Measurements from ENCODE around the gene DPM3. TPM values are rescaled to one million over a fixed set of nuclear protein-coding genes. Genes with fewer than 3 reads are reported as not detected.

The DPM3 gene
- total RNA-seq, 6 experiments from 2014 or later = 66.2 to 110 (median 86.2) TPM

- peaks cover 10% of the 10 kb centered on the region for H3K27me3 Mint-ChIP-seq (ENCODE audit: insufficient read depth)
- peak; percentile 21 for DNase-seq
- H3K4me1 Mint-ChIP-seq (ENCODE audit: low read depth) = peaks cover 15% of the 10 kb centered on the region
- no peak overlapping the region; the same call in 1 of the 2 replicates for H3K4me3 Mint-ChIP-seq
- H3K27ac Mint-ChIP-seq = no peak overlapping the region
- no peaks in the 10 kb centered on the region for H3K36me3 Mint-ChIP-seq (ENCODE audit: low read depth)
- TF ChIP-seq, protein P1, sequence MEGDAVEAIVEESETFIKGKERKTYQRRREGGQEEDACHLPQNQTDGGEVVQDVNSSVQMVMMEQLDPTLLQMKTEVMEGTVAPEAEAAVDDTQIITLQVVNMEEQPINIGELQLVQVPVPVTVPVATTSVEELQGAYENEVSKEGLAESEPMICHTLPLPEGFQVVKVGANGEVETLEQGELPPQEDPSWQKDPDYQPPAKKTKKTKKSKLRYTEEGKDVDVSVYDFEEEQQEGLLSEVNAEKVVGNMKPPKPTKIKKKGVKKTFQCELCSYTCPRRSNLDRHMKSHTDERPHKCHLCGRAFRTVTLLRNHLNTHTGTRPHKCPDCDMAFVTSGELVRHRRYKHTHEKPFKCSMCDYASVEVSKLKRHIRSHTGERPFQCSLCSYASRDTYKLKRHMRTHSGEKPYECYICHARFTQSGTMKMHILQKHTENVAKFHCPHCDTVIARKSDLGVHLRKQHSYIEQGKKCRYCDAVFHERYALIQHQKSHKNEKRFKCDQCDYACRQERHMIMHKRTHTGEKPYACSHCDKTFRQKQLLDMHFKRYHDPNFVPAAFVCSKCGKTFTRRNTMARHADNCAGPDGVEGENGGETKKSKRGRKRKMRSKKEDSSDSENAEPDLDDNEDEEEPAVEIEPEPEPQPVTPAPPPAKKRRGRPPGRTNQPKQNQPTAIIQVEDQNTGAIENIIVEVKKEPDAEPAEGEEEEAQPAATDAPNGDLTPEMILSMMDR (IDR thresholded peaks at IDR 0.05) = peak; percentile 100
- no peaks in the 10 kb centered on the region for H3K9me3 Mint-ChIP-seq
Measured at GRCh38 chr1:155091071-155092051, 49.0 kb downstream of the DPM3 start.

Other genes starting within 250 kb of the DPM3 start
- 10 to 100 TPM; 29.1 to 33.4 (median 32.5) TPM for gene PMVK, start 203.8 kb downstream of the DPM3 start, total RNA-seq (2021; fragmentation: NEBNext Ultra II Directional; extraction: Animal tissue kit (Norgen Biotek cat#: 25700))
- gene PBXIP1, start 184.4 kb downstream of the DPM3 start, total RNA-seq (2021; fragmentation: NEBNext Ultra II Directional; extraction: Animal tissue kit (Norgen Biotek cat#: 25700)) = 10 to 100 TPM; 26.4 to 42.5 (median 28.1) TPM
- 10 to 100 TPM; 19.9 to 23.7 (median 21.3) TPM for gene PYGO2, start 178.7 kb downstream of the DPM3 start, total RNA-seq (2021; fragmentation: NEBNext Ultra II Directional; extraction: Animal tissue kit (Norgen Biotek cat#: 25700))
- gene SHC1, start 169.8 kb downstream of the DPM3 start, total RNA-seq (2021; fragmentation: NEBNext Ultra II Directional; extraction: Animal tissue kit (Norgen Biotek cat#: 25700)) = 100 to 1,000 TPM; 371 to 461 (median 401) TPM
- gene CKS1B, start 165.8 kb downstream of the DPM3 start, total RNA-seq (2021; fragmentation: NEBNext Ultra II Directional; extraction: Animal tissue kit (Norgen Biotek cat#: 25700)) = 100 to 1,000 TPM in 3 of 6 experiments, 10 to 100 TPM in 3; 52.7 to 111 (median 98.8) TPM
- 10 to 100 TPM; 25.1 to 35.3 (median 29.6) TPM for gene FLAD1, start 157.2 kb downstream of the DPM3 start, total RNA-seq (2021; fragmentation: NEBNext Ultra II Directional; extraction: Animal tissue kit (Norgen Biotek cat#: 25700))
- gene LENEP, start 146.9 kb downstream of the DPM3 start, total RNA-seq (2021; fragmentation: NEBNext Ultra II Directional; extraction: Animal tissue kit (Norgen Biotek cat#: 25700)) = under 1 TPM in 1 of 6 experiments, not detected in 5; 0.46 TPM
- gene ZBTB7B, start 137.7 kb downstream of the DPM3 start, total RNA-seq (2021; fragmentation: NEBNext Ultra II Directional; extraction: Animal tissue kit (Norgen Biotek cat#: 25700)) = 10 to 100 TPM; 31.1 to 37.1 (median 34.1) TPM
- under 1 TPM in 2 of 6 experiments, not detected in 4; 0.08 to 0.14 TPM for gene DCST2, start 106.8 kb downstream of the DPM3 start, total RNA-seq (2021; fragmentation: NEBNext Ultra II Directional; extraction: Animal tissue kit (Norgen Biotek cat#: 25700))
- not detected for gene DCST1, start 106.7 kb downstream of the DPM3 start, total RNA-seq (2021; fragmentation: NEBNext Ultra II Directional; extraction: Animal tissue kit (Norgen Biotek cat#: 25700))
- 10 to 100 TPM; 51.1 to 66.9 (median 63.7) TPM for gene ADAM15, start 89.2 kb downstream of the DPM3 start, total RNA-seq (2021; fragmentation: NEBNext Ultra II Directional; extraction: Animal tissue kit (Norgen Biotek cat#: 25700))
- 1 to 10 TPM; 3.6 to 5.6 (median 4.8) TPM for gene EFNA4, start 76.8 kb downstream of the DPM3 start, total RNA-seq (2021; fragmentation: NEBNext Ultra II Directional; extraction: Animal tissue kit (Norgen Biotek cat#: 25700))
- gene EFNA3, start 61.7 kb downstream of the DPM3 start, total RNA-seq (2021; fragmentation: NEBNext Ultra II Directional; extraction: Animal tissue kit (Norgen Biotek cat#: 25700)) = under 1 TPM; 0.25 to 0.87 (median 0.55) TPM
- under 1 TPM in 1 of 6 experiments, not detected in 5; 0.19 TPM for gene EFNA1, start 12.7 kb downstream of the DPM3 start, total RNA-seq (2021; fragmentation: NEBNext Ultra II Directional; extraction: Animal tissue kit (Norgen Biotek cat#: 25700))
- 10 to 100 TPM; 23.5 to 36.4 (median 29.5) TPM for gene SLC50A1, start 4.7 kb downstream of the DPM3 start, total RNA-seq (2021; fragmentation: NEBNext Ultra II Directional; extraction: Animal tissue kit (Norgen Biotek cat#: 25700))
- gene KRTCAP2, start 32.8 kb upstream of the DPM3 start, total RNA-seq (2021; fragmentation: NEBNext Ultra II Directional; extraction: Animal tissue kit (Norgen Biotek cat#: 25700)) = 100 to 1,000 TPM; 231 to 351 (median 285) TPM
- gene TRIM46, start 33.3 kb upstream of the DPM3 start, total RNA-seq (2021; fragmentation: NEBNext Ultra II Directional; extraction: Animal tissue kit (Norgen Biotek cat#: 25700)) = 1 to 10 TPM; 5.1 to 7.1 (median 6.1) TPM
- gene THBS3, start 67.4 kb upstream of the DPM3 start, total RNA-seq (2021; fragmentation: NEBNext Ultra II Directional; extraction: Animal tissue kit (Norgen Biotek cat#: 25700)) = 10 to 100 TPM; 13.9 to 20.3 (median 16.9) TPM
- 10 to 100 TPM; 49.8 to 55.4 (median 51.5) TPM for gene MTX1, start 68.2 kb upstream of the DPM3 start, total RNA-seq (2021; fragmentation: NEBNext Ultra II Directional; extraction: Animal tissue kit (Norgen Biotek cat#: 25700))
- 10 to 100 TPM; 53.6 to 81.3 (median 58.8) TPM for gene ENTREP3, start 115.0 kb upstream of the DPM3 start, total RNA-seq (2021; fragmentation: NEBNext Ultra II Directional; extraction: Animal tissue kit (Norgen Biotek cat#: 25700))
- 100 to 1,000 TPM; 125 to 150 (median 135) TPM for gene SCAMP3, start 121.8 kb upstream of the DPM3 start, total RNA-seq (2021; fragmentation: NEBNext Ultra II Directional; extraction: Animal tissue kit (Norgen Biotek cat#: 25700))
- 10 to 100 TPM; 24.8 to 32.8 (median 30.0) TPM for gene CLK2, start 133.0 kb upstream of the DPM3 start, total RNA-seq (2021; fragmentation: NEBNext Ultra II Directional; extraction: Animal tissue kit (Norgen Biotek cat#: 25700))
- gene HCN3, start 136.9 kb upstream of the DPM3 start, total RNA-seq (2021; fragmentation: NEBNext Ultra II Directional; extraction: Animal tissue kit (Norgen Biotek cat#: 25700)) = 1 to 10 TPM; 1.3 to 1.6 (median 1.5) TPM
- not detected for gene PKLR, start 160.9 kb upstream of the DPM3 start, total RNA-seq (2021; fragmentation: NEBNext Ultra II Directional; extraction: Animal tissue kit (Norgen Biotek cat#: 25700))
- gene FDPS, start 168.3 kb upstream of the DPM3 start, total RNA-seq (2021; fragmentation: NEBNext Ultra II Directional; extraction: Animal tissue kit (Norgen Biotek cat#: 25700)) = 100 to 1,000 TPM; 117 to 147 (median 127) TPM
- gene RUSC1, start 180.4 kb upstream of the DPM3 start, total RNA-seq (2021; fragmentation: NEBNext Ultra II Directional; extraction: Animal tissue kit (Norgen Biotek cat#: 25700)) = 10 to 100 TPM; 26.6 to 36.0 (median 32.9) TPM

All from HFFc6 (cell line).